ENCODE data around the gene COPE. TPM values are rescaled to one million over a fixed set of nuclear protein-coding genes. Genes with fewer than 3 reads are reported as not detected.

COPE gene
- total RNA-seq, 1 donor from 2014 or later: 194 TPM

- Mint-ChIP-seq H3K4me3 (peak overlapping the region; percentile 69), H3K36me3 (ENCODE audit: low read depth) (peaks cover 20% of the 10 kb centered on the region), H3K4me1 (peaks cover 5% of the 10 kb centered on the region), H3K27me3 (ENCODE audit: low read depth) (no peaks in the 10 kb centered on the region), H3K9me3 (peaks cover 2% of the 10 kb centered on the region), H3K27ac (ENCODE audit: unreplicated experiment) (no peak overlapping the region)
- no peak for DNase-seq (ENCODE audit: low read depth, low spot score)
- TF ChIP-seq CTCF (conservative IDR thresholded peaks at IDR 0.05): no peak
Observed at GRCh38 chr19:18870531-18871172, 48.5 kb downstream of the COPE start.

- no peak for DNase-seq (ENCODE audit: low read depth, low spot score)
- Mint-ChIP-seq H3K4me1 (peaks cover 5% of the 10 kb centered on the region), H3K9me3 (no peaks in the 10 kb centered on the region), H3K27me3 (ENCODE audit: low read depth) (no peaks in the 10 kb centered on the region), H3K4me3 (no peak overlapping the region), H3K27ac (ENCODE audit: unreplicated experiment) (no peak overlapping the region), H3K36me3 (ENCODE audit: low read depth) (peaks cover 16% of the 10 kb centered on the region)
- TF ChIP-seq CTCF (conservative IDR thresholded peaks at IDR 0.05): no peak
Observed at GRCh38 chr19:18869781-18870530, 49.2 kb downstream of the COPE start.

- Mint-ChIP-seq H3K27me3 (ENCODE audit: low read depth) (no peaks in the 10 kb centered on the region), H3K36me3 (ENCODE audit: low read depth) (peaks cover 8% of the 10 kb centered on the region), H3K4me1 (peaks cover 5% of the 10 kb centered on the region), H3K4me3 (no peak overlapping the region), H3K9me3 (no peaks in the 10 kb centered on the region), H3K27ac (ENCODE audit: unreplicated experiment) (no peak overlapping the region)
- DNase-seq (ENCODE audit: low read depth, low spot score): no peak
- TF ChIP-seq CTCF (conservative IDR thresholded peaks at IDR 0.05): no peak
Observed at GRCh38 chr19:18869023-18869618, 50.1 kb downstream of the COPE start.

GRCh38 chr19:18868380-18869022, 50.7 kb downstream of the COPE start:
- Mint-ChIP-seq H3K27me3 (ENCODE audit: low read depth) (no peaks in the 10 kb centered on the region), H3K4me1 (peaks cover 5% of the 10 kb centered on the region), H3K27ac (ENCODE audit: unreplicated experiment) (no peak overlapping the region), H3K9me3 (no peaks in the 10 kb centered on the region), H3K36me3 (ENCODE audit: low read depth) (peaks cover 4% of the 10 kb centered on the region), H3K4me3 (no peak overlapping the region)
- no peak for TF ChIP-seq CTCF (conservative IDR thresholded peaks at IDR 0.05)
- no peak for DNase-seq (ENCODE audit: low read depth, low spot score)

- H3K4me3 Mint-ChIP-seq: peak overlapping the region; percentile 54
- peaks cover 4% of the 10 kb centered on the region for H3K36me3 Mint-ChIP-seq (ENCODE audit: low read depth)
- DNase-seq (ENCODE audit: low read depth, low spot score): no peak
- H3K27ac Mint-ChIP-seq (ENCODE audit: unreplicated experiment): no peak overlapping the region
- no peaks in the 10 kb centered on the region for H3K9me3 Mint-ChIP-seq
- no peak for TF ChIP-seq CTCF (conservative IDR thresholded peaks at IDR 0.05)
- H3K27me3 Mint-ChIP-seq (ENCODE audit: low read depth): no peaks in the 10 kb centered on the region
- peaks cover 5% of the 10 kb centered on the region for H3K4me1 Mint-ChIP-seq
Observed at GRCh38 chr19:18867751-18868150, 51.4 kb downstream of the COPE start.

Measured in neural crest cell (in vitro differentiated cells).